Measurements from ENCODE around the gene JOSD1. TPM values are rescaled to one million over a fixed set of nuclear protein-coding genes. Genes with fewer than 3 reads are reported as not detected.

The JOSD1 gene
- total and polyA plus RNA-seq, 10 of the 15 experiments (the other 5 are each of a cell fraction or from before 2014, with no cell fraction given), result 6.2 to 54.6 (median 40.5) TPM

DNA sequence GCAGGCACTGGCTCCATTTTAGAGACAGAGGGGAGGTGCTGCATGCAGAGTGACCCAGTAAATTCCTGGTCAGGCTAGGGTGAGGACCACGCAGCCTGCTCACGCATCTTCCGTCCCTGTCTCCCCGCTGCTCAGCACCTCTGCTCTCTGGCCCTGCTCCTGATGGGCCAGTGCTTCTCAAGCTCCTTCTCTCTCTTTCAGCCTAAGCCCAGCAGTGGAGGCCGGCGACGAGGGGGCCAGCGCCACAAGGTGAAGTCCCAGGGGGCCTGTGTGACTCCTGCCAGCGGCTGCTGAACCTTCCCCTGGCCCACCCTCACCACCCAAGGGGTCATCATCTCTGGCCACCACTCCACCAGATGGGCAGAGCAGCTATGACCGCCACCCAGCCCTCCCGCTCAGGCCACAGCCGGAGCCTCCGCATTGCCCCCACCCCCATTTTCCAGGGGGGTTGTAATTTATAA lies 29.7 kb upstream of the JOSD1 start:
- ATAC-seq (no peak), DNase-seq (ENCODE audit: low read depth, low spot score) (no peak), FAIRE-seq (no peak)
- Histone ChIP-seq H3K4me3 (no peak overlapping the region), H3K9ac (ENCODE audit: control insufficient read depth, insufficient read depth, low read length) (no peak overlapping the region), H3K4me1 (ENCODE audit: control insufficient read depth, insufficient read depth, low read length) (no peaks in the 10 kb centered on the region), H3K9me3 (replicated peaks; ENCODE audit: control insufficient read depth, insufficient read depth, low read length) (no peaks in the 10 kb centered on the region), H3K36me3 (ENCODE audit: control insufficient read depth in 2 of 2, insufficient read depth in 2 of 2, low read length in 1 of 2) (peaks cover 32 to 69% of the 10 kb centered on the region in 2 experiments), H4K20me1 (ENCODE audit: control insufficient read depth, insufficient read depth) (peaks cover 2% of the 10 kb centered on the region; the same call in 1 of the 2 replicates), H3K27ac (ENCODE audit: control insufficient read depth, insufficient read depth) (no peak overlapping the region), H3K27me3 (replicated peaks in 1 of 2; ENCODE audit: control insufficient read depth in 2 of 2, insufficient read depth in 2 of 2, low read length in 1 of 2) (no peaks in the 10 kb centered on the region), H2AFZ (ENCODE audit: control insufficient read depth, low read depth, low read length) (no peak overlapping the region), H3K4me2 (ENCODE audit: control insufficient read depth, insufficient read depth) (no peak overlapping the region), H3K79me2 (ENCODE audit: control insufficient read depth, insufficient read depth, low read length) (no peaks in the 10 kb centered on the region)
- intact Hi-C loops (cut with micrococcal nuclease; ENCODE audit: unreplicated experiment), result no loop called here
- ChIA-PET CTCF (interaction anchor here (0.8 kb wide), 1 partner anchor 17 kb away, joined by 4 read pairs; no protein-coding TSS in a partner anchor), SMC1A (ENCODE audit: uncharacterized antibody, unreplicated experiment) (no interaction called here), RAD21 (ENCODE audit: unreplicated experiment) (no interaction called here), POLR2A (no interaction called here)
- in situ Hi-C loops (cut with MboI), result no loop called here
- no TSS peak for BruUV-seq (replicated peaks)
- TF ChIP-seq POLR2A (IDR thresholded peaks at IDR 0.05; ENCODE audit: low read depth, low read length), result peak; percentile 59
- no peak for TF ChIP-seq ZNF592 (IDR thresholded peaks at IDR 0.05)
- no peak for TF ChIP-seq YY1 (IDR thresholded peaks at IDR 0.05; ENCODE audit: low read depth, low read length)
- 95% methylated on average over 13 of the region's 13 CpGs for WGBS (ENCODE audit: insufficient coverage, insufficient replicate concordance, low lambda C conversion rate, missing lambda C conversion rate)

GRCh38 chr22:38729946-38730345 lies 29.2 kb upstream of the JOSD1 start:
- FAIRE-seq, result no peak
- in situ Hi-C loops (cut with MboI), result no loop called here
- H3K27me3 ChIP-seq (replicated peaks in 1 of 2; ENCODE audit: control insufficient read depth in 2 of 2, insufficient read depth in 2 of 2, low read length in 1 of 2), result no peaks in the 10 kb centered on the region
- H3K79me2 ChIP-seq (ENCODE audit: control insufficient read depth, insufficient read depth, low read length), result no peaks in the 10 kb centered on the region
- intact Hi-C loops (cut with micrococcal nuclease; ENCODE audit: unreplicated experiment), result no loop called here
- H2AFZ ChIP-seq (ENCODE audit: control insufficient read depth, low read depth, low read length), result no peak overlapping the region
- ChIA-PET RAD21 (ENCODE audit: unreplicated experiment) (no interaction called here), POLR2A (interaction anchor here (0.6 kb wide), 1 partner anchor 192 kb away, joined by 6 read pairs; no protein-coding TSS in a partner anchor), SMC1A (ENCODE audit: uncharacterized antibody, unreplicated experiment) (no interaction called here), CTCF (interaction anchor here (0.8 kb wide), 1 partner anchor 18 kb away, joined by 4 read pairs; no protein-coding TSS in a partner anchor)
- H3K4me1 ChIP-seq (ENCODE audit: control insufficient read depth, insufficient read depth, low read length), result no peaks in the 10 kb centered on the region
- H3K9me3 ChIP-seq (replicated peaks; ENCODE audit: control insufficient read depth, insufficient read depth, low read length), result no peaks in the 10 kb centered on the region
- H3K4me2 ChIP-seq (ENCODE audit: control insufficient read depth, insufficient read depth), result no peak overlapping the region
- H3K27ac ChIP-seq (ENCODE audit: control insufficient read depth, insufficient read depth), result no peak overlapping the region
- no peak overlapping the region for H3K9ac ChIP-seq (ENCODE audit: control insufficient read depth, insufficient read depth, low read length)
- H3K36me3 ChIP-seq (ENCODE audit: control insufficient read depth in 2 of 2, insufficient read depth in 2 of 2, low read length in 1 of 2), result peaks cover 37 to 68% of the 10 kb centered on the region in 2 experiments
- H4K20me1 ChIP-seq (ENCODE audit: control insufficient read depth, insufficient read depth), result peaks cover 2% of the 10 kb centered on the region; the same call in 1 of the 2 replicates
- 89% methylated on average over 6 of the region's 6 CpGs for WGBS (ENCODE audit: insufficient coverage, insufficient replicate concordance, low lambda C conversion rate, missing lambda C conversion rate)
- ATAC-seq, result no peak
- DNase-seq (ENCODE audit: low read depth, low spot score), result no peak
- no TSS peak for BruUV-seq (replicated peaks)
- H3K4me3 ChIP-seq, result no peak overlapping the region
- no peak for TF ChIP-seq MEF2A (IDR thresholded peaks at IDR 0.05; ENCODE audit: insufficient read depth, low read depth, low read length)
- no peak for TF ChIP-seq HCFC1 (IDR thresholded peaks at IDR 0.05; ENCODE audit: low read length)
- TF ChIP-seq ZBED1 (IDR thresholded peaks at IDR 0.05; ENCODE audit: borderline replicate concordance), result no peak
- TF ChIP-seq, protein P1, sequence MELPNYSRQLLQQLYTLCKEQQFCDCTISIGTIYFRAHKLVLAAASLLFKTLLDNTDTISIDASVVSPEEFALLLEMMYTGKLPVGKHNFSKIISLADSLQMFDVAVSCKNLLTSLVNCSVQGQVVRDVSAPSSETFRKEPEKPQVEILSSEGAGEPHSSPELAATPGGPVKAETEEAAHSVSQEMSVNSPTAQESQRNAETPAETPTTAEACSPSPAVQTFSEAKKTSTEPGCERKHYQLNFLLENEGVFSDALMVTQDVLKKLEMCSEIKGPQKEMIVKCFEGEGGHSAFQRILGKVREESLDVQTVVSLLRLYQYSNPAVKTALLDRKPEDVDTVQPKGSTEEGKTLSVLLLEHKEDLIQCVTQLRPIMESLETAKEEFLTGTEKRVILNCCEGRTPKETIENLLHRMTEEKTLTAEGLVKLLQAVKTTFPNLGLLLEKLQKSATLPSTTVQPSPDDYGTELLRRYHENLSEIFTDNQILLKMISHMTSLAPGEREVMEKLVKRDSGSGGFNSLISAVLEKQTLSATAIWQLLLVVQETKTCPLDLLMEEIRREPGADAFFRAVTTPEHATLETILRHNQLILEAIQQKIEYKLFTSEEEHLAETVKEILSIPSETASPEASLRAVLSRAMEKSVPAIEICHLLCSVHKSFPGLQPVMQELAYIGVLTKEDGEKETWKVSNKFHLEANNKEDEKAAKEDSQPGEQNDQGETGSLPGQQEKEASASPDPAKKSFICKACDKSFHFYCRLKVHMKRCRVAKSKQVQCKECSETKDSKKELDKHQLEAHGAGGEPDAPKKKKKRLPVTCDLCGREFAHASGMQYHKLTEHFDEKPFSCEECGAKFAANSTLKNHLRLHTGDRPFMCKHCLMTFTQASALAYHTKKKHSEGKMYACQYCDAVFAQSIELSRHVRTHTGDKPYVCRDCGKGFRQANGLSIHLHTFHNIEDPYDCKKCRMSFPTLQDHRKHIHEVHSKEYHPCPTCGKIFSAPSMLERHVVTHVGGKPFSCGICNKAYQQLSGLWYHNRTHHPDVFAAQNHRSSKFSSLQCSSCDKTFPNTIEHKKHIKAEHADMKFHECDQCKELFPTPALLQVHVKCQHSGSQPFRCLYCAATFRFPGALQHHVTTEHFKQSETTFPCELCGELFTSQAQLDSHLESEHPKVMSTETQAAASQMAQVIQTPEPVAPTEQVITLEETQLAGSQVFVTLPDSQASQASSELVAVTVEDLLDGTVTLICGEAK (IDR thresholded peaks at IDR 0.05; ENCODE audit: borderline replicate concordance), result no peak
- no peak for TF ChIP-seq IRF4 (IDR thresholded peaks at IDR 0.05; ENCODE audit: low read depth, low read length)
